Measurements from ENCODE around the gene KCNQ1.

KCNQ1 gene

GRCh38 chr11:2586087-2586792 is 141.4 kb downstream of the KCNQ1 start:
- DNase-seq = no peak

GRCh38 chr11:2586793-2587131 is 142.0 kb downstream of the KCNQ1 start:
- DNase-seq = no peak

- no peak for DNase-seq
These were observed 142.5 kb downstream of the KCNQ1 start for GRCh38 chr11:2587132-2587930.

GRCh38 chr11:2587976-2588748 is 143.4 kb downstream of the KCNQ1 start:
- DNase-seq = no peak

- DNase-seq = no peak
These were observed 144.2 kb downstream of the KCNQ1 start for GRCh38 chr11:2588809-2589537.

GRCh38 chr11:2589538-2589934 is 144.7 kb downstream of the KCNQ1 start:
- DNase-seq = no peak

GRCh38 chr11:2590131-2590964 is 145.5 kb downstream of the KCNQ1 start:
- no peak for DNase-seq

- no peak for DNase-seq
These were observed 146.4 kb downstream of the KCNQ1 start for GRCh38 chr11:2590965-2591754.

- no peak for DNase-seq
These were observed 147.0 kb downstream of the KCNQ1 start for GRCh38 chr11:2591805-2592204.

- no peak for DNase-seq
These were observed 148.0 kb downstream of the KCNQ1 start for GRCh38 chr11:2592559-2593392.

- DNase-seq = no peak
These were observed 148.7 kb downstream of the KCNQ1 start for GRCh38 chr11:2593393-2593950.

- no peak for DNase-seq
These were observed 149.5 kb downstream of the KCNQ1 start for GRCh38 chr11:2594267-2594666.

GRCh38 chr11:2595204-2595603 is 150.4 kb downstream of the KCNQ1 start:
- DNase-seq = no peak

- no peak for DNase-seq
These were observed 154.9 kb downstream of the KCNQ1 start for GRCh38 chr11:2599561-2600189.

GRCh38 chr11:2609345-2609744 is 164.5 kb downstream of the KCNQ1 start:
- no peak for DNase-seq

GRCh38 chr11:2612884-2613571 is 168.2 kb downstream of the KCNQ1 start:
- no peak for DNase-seq

- DNase-seq = no peak
These were observed 177.1 kb downstream of the KCNQ1 start for GRCh38 chr11:2621894-2622293.

- no peak for DNase-seq
These were observed 180.4 kb downstream of the KCNQ1 start for GRCh38 chr11:2625183-2625582.

GRCh38 chr11:2630679-2631078 is 185.9 kb downstream of the KCNQ1 start:
- DNase-seq = no peak

Measured in NCI-H1092 treated with DMSO at 0.1 percent for 48 hours (cell line).